ENCODE measurements around the gene PLCG2.

The PLCG2 gene

DNA sequence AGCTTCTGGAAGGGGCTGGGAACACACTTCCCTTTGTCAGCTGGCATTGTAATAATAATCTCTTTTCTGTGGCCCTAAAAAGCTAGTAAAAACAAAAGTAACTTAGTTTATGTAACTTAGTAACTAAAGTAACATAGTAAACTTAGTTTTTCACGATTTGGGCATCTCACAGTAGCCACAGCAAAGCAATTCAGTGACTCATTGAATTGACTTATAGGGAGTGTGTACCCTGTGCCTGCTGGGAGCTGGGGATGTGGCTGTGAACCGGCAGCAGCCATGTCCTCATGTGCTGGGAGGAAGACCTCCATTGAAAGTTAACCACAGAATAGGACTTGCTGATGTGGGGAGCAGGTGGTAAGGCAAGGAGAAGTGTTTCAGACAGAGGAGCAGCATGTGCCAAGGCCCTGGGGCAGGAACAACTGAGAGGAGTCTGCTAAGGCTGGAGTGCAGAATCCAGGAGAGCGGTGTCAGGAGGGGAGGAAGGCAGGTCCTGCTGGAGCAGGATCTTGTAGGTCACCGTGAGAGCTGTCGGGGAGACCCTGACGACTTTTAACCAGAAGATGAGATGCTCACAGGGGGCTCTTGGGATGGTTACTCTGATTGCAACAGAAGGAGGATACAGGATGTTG, 112.8 kb downstream of the PLCG2 start:
- H3K4me1 Mint-ChIP-seq: peaks cover under 1% of the 10 kb centered on the region
- H3K27ac Mint-ChIP-seq: no peak overlapping the region
- TF ChIP-seq, protein P1, sequence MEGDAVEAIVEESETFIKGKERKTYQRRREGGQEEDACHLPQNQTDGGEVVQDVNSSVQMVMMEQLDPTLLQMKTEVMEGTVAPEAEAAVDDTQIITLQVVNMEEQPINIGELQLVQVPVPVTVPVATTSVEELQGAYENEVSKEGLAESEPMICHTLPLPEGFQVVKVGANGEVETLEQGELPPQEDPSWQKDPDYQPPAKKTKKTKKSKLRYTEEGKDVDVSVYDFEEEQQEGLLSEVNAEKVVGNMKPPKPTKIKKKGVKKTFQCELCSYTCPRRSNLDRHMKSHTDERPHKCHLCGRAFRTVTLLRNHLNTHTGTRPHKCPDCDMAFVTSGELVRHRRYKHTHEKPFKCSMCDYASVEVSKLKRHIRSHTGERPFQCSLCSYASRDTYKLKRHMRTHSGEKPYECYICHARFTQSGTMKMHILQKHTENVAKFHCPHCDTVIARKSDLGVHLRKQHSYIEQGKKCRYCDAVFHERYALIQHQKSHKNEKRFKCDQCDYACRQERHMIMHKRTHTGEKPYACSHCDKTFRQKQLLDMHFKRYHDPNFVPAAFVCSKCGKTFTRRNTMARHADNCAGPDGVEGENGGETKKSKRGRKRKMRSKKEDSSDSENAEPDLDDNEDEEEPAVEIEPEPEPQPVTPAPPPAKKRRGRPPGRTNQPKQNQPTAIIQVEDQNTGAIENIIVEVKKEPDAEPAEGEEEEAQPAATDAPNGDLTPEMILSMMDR (IDR thresholded peaks at IDR 0.05; ENCODE audit: unreplicated experiment in 3 of 3): no peak
- H3K36me3 Mint-ChIP-seq (ENCODE audit: low read depth): no peaks in the 10 kb centered on the region
- no peaks in the 10 kb centered on the region for H3K9me3 Mint-ChIP-seq
- H3K4me3 Mint-ChIP-seq: no peak overlapping the region
- peaks cover 4% of the 10 kb centered on the region for H3K27me3 Mint-ChIP-seq (ENCODE audit: low read depth)

DNA sequence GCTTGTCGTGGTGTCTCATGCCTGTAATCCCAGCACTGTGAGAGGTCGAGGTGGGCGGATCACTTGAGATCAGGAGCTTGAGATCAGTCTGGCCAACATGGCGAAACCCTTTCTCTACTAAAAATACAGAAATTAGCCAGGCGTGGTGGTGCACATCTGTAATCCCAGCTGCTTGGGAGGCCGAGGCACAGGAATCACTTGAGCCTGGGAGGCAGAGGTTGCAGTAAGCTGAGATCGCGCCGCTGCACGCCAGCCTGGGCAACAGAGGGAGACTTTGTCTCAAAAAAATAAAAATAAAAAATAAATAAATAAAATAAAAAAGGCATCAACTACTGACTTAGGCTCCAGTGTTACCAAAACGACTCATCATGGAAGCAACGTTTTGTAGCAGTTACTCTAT, 115.5 kb downstream of the PLCG2 start:
- H3K4me3 Mint-ChIP-seq: no peak overlapping the region
- no peak overlapping the region for H3K27ac Mint-ChIP-seq
- H3K4me1 Mint-ChIP-seq: peaks cover 4% of the 10 kb centered on the region
- TF ChIP-seq, protein P1 (IDR thresholded peaks at IDR 0.05; ENCODE audit: unreplicated experiment in 3 of 3): no peak
- no peaks in the 10 kb centered on the region for H3K9me3 Mint-ChIP-seq
- H3K27me3 Mint-ChIP-seq (ENCODE audit: low read depth): peaks cover 8% of the 10 kb centered on the region
- no peaks in the 10 kb centered on the region for H3K36me3 Mint-ChIP-seq (ENCODE audit: low read depth)

DNA sequence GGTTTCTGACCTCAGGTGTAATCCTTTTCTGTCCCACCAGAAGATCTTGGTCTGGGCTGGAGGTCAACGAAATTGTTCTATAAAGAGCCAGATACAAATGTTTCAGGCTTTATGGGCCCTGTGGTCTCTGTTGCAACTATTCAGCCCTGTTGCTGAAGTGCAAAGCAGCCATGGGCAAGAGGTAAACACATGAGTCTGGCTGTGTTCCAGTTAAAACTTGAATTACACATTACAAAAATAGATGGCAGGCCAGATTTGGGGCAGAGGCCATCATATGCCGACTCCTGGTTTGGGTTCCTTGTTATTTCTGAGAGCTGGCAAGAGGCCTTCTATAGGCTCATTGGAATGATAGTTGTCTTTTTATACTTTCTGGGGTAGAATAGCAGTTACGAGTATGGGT, 117.8 kb downstream of the PLCG2 start:
- no peaks in the 10 kb centered on the region for H3K9me3 Mint-ChIP-seq
- H3K36me3 Mint-ChIP-seq (ENCODE audit: low read depth): no peaks in the 10 kb centered on the region
- peaks cover 4% of the 10 kb centered on the region for H3K4me1 Mint-ChIP-seq
- TF ChIP-seq, protein P1 (IDR thresholded peaks at IDR 0.05; ENCODE audit: unreplicated experiment in 3 of 3): no peak
- no peak overlapping the region for H3K27ac Mint-ChIP-seq
- H3K27me3 Mint-ChIP-seq (ENCODE audit: low read depth): peaks cover 8% of the 10 kb centered on the region
- no peak overlapping the region for H3K4me3 Mint-ChIP-seq

DNA sequence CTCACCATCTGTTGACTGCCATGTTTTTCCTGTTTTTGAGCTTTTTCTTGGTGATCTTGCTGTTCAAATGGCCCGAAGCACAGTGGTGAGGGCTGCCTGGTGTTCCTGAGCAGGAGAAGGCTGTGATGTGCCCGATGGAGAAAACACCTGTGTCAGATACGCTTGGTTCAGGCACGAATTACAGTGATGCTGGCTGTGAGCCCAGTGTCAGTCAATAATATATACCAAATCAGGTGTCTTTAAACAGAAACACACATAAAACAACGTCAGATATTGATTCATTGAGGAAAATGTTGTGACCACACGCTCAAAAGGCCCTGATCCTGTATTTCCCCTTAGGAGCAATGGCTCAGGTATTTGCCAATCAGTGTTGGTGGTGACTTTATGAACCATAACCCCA, 120.5 kb downstream of the PLCG2 start:
- peaks cover 4% of the 10 kb centered on the region for H3K4me1 Mint-ChIP-seq

DNA sequence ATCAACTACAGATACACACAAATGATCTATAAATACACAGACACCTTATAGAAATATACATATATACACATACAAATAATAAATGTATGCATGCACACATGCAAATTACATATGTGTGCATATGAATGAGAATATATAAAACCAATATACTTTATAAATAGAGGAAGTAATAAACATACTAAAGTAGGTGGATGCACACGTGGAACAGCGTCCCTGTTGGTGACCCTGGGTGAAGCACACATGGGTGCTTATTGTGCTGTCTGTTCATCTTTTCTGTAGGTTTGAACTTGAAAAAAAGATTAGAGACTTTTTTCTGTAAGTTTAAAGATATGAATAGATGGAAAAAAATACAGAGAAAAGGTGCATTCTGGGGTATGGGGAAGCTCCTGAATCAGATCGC, 120.9 kb downstream of the PLCG2 start:
- Mint-ChIP-seq H3K4me1 (peaks cover 4% of the 10 kb centered on the region), H3K9me3 (peaks cover 5% of the 10 kb centered on the region), H3K4me3 (no peak overlapping the region), H3K36me3 (ENCODE audit: low read depth) (peaks cover 9% of the 10 kb centered on the region), H3K27me3 (ENCODE audit: low read depth) (peaks cover 5% of the 10 kb centered on the region), H3K27ac (no peak overlapping the region)
- TF ChIP-seq, protein P1 (IDR thresholded peaks at IDR 0.05; ENCODE audit: unreplicated experiment in 3 of 3): no peak

More for the DNA sequence above, 120.5 kb downstream of the PLCG2 start:
- peaks cover 5% of the 10 kb centered on the region for H3K9me3 Mint-ChIP-seq
- TF ChIP-seq, protein P1 (IDR thresholded peaks at IDR 0.05; ENCODE audit: unreplicated experiment in 3 of 3): no peak
- H3K27ac Mint-ChIP-seq: no peak overlapping the region
- H3K36me3 Mint-ChIP-seq (ENCODE audit: low read depth): peaks cover 9% of the 10 kb centered on the region
- H3K27me3 Mint-ChIP-seq (ENCODE audit: low read depth): peaks cover 5% of the 10 kb centered on the region
- H3K4me3 Mint-ChIP-seq: no peak overlapping the region

DNA sequence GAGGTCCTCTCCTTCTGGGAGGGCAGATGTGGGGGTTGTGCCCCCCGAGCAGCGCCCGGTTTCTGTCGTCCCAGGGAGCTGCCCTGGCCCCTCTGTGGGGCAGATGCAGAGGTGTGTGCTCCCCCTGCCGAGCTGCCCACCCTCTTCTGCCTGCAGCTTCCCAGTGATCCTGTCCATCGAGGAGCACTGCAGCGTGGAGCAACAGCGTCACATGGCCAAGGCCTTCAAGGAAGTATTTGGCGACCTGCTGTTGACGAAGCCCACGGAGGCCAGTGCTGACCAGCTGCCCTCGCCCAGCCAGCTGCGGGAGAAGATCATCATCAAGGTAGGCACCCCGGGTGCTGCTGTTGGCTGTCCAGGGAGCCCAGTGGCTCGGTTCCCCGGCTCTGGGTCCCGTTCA, 121.4 kb downstream of the PLCG2 start:
- Mint-ChIP-seq H3K9me3 (peaks cover 5% of the 10 kb centered on the region), H3K4me1 (peaks cover 4% of the 10 kb centered on the region), H3K36me3 (ENCODE audit: low read depth) (peaks cover 9% of the 10 kb centered on the region), H3K4me3 (no peak overlapping the region), H3K27ac (no peak overlapping the region), H3K27me3 (ENCODE audit: low read depth) (peaks cover 5% of the 10 kb centered on the region)
- TF ChIP-seq, protein P1 (IDR thresholded peaks at IDR 0.05; ENCODE audit: unreplicated experiment in 3 of 3): no peak
